ENCODE results near the gene MAP2.

The MAP2 gene

GRCh38 chr2:209536363-209536762 is 112.5 kb downstream of the MAP2 start:
- Histone ChIP-seq H3K4me3 (ENCODE audit: low read length in 2 of 2) (no peak overlapping the region), H3K36me3 (replicated peaks in 1 of 2; ENCODE audit: control insufficient read depth in 2 of 2, insufficient read depth in 2 of 2, low read length in 2 of 2) (peaks cover 0 to 3% of the 10 kb centered on the region in 2 donors), H3K14ac (ENCODE audit: low read length) (no peak overlapping the region), H3K27ac (replicated peaks; ENCODE audit: low read length) (no peak overlapping the region), H4K8ac (ENCODE audit: low read depth, low read length) (no peak overlapping the region), H3K4ac (ENCODE audit: low read length) (no peak overlapping the region), H3K27me3 (ENCODE audit: control insufficient read depth in 3 of 3, insufficient read depth in 3 of 3, low read depth in 1 of 3, low read length in 3 of 3) (no peaks in the 10 kb centered on the region), H2BK5ac (ENCODE audit: low read length) (no peak overlapping the region), H3K4me2 (ENCODE audit: insufficient read depth, low read length, poor library complexity, severe bottlenecking) (no peak overlapping the region), H3K9ac (ENCODE audit: low read depth, low read length, poor library complexity) (no peak overlapping the region), H2BK15ac (ENCODE audit: low read length) (no peak overlapping the region), H3K4me1 (ENCODE audit: control insufficient read depth in 2 of 2, insufficient read depth in 1 of 2, low read depth in 1 of 2, low read length in 2 of 2) (no peaks in the 10 kb centered on the region), H4K91ac (ENCODE audit: low read depth, low read length, poor library complexity) (no peak overlapping the region), H3K23ac (ENCODE audit: low read depth, low read length, poor library complexity) (no peak overlapping the region), H3K79me1 (ENCODE audit: low read depth, low read length) (no peaks in the 10 kb centered on the region), H3K18ac (ENCODE audit: low read length) (no peak overlapping the region), H2AK5ac (ENCODE audit: low read depth, low read length) (no peak overlapping the region), H2BK12ac (ENCODE audit: low read length) (no peak overlapping the region), H2AFZ (ENCODE audit: low read length) (no peak overlapping the region), H3K9me3 (replicated peaks in 1 of 2; ENCODE audit: control insufficient read depth in 2 of 2, insufficient read depth in 1 of 2, low read depth in 1 of 2, low read length in 2 of 2) (peaks cover 4 to 6% of the 10 kb centered on the region in 2 donors), H2BK120ac (ENCODE audit: low read depth, low read length) (no peak overlapping the region)
- no CpG with 5 or more reads among the region's 2 CpGs for WGBS, 2 donors (ENCODE audit: extremely low coverage in 2 of 2, insufficient read length in 2 of 2, insufficient replicate concordance in 1 of 2)
- DNase-seq (ENCODE audit: low spot score), result no peak

GRCh38 chr2:209547726-209548125 is 123.9 kb downstream of the MAP2 start:
- no peak overlapping the region for H2BK5ac ChIP-seq (ENCODE audit: low read length)
- no peaks in the 10 kb centered on the region for H3K36me3 ChIP-seq (replicated peaks in 1 of 2; ENCODE audit: control insufficient read depth in 2 of 2, insufficient read depth in 2 of 2, low read length in 2 of 2)
- no peak overlapping the region for H3K23ac ChIP-seq (ENCODE audit: low read depth, low read length, poor library complexity)
- H2BK120ac ChIP-seq (ENCODE audit: low read depth, low read length), result no peak overlapping the region
- H3K79me1 ChIP-seq (ENCODE audit: low read depth, low read length), result peaks cover 1% of the 10 kb centered on the region
- H2BK12ac ChIP-seq (ENCODE audit: low read length), result no peak overlapping the region
- H2AK5ac ChIP-seq (ENCODE audit: low read depth, low read length), result no peak overlapping the region
- no peaks in the 10 kb centered on the region for H3K27me3 ChIP-seq (ENCODE audit: control insufficient read depth in 3 of 3, insufficient read depth in 3 of 3, low read depth in 1 of 3, low read length in 3 of 3)
- H3K9me3 ChIP-seq (replicated peaks in 1 of 2; ENCODE audit: control insufficient read depth in 2 of 2, insufficient read depth in 1 of 2, low read depth in 1 of 2, low read length in 2 of 2), result peaks cover 0 to 3% of the 10 kb centered on the region in 2 donors
- H3K4me3 ChIP-seq (ENCODE audit: low read length in 2 of 2), result no peak overlapping the region
- no CpG with 5 or more reads among the region's 1 CpG for WGBS, 2 donors (ENCODE audit: extremely low coverage in 2 of 2, insufficient read length in 2 of 2, insufficient replicate concordance in 1 of 2)
- no peak for DNase-seq (ENCODE audit: low spot score)
- H3K9ac ChIP-seq (ENCODE audit: low read depth, low read length, poor library complexity), result no peak overlapping the region
- H3K4ac ChIP-seq (ENCODE audit: low read length), result no peak overlapping the region
- no peak overlapping the region for H3K27ac ChIP-seq (replicated peaks; ENCODE audit: low read length)
- no peak overlapping the region for H4K91ac ChIP-seq (ENCODE audit: low read depth, low read length, poor library complexity)
- no peak overlapping the region for H2BK15ac ChIP-seq (ENCODE audit: low read length)
- H2AFZ ChIP-seq (ENCODE audit: low read length), result no peak overlapping the region
- H3K4me2 ChIP-seq (ENCODE audit: insufficient read depth, low read length, poor library complexity, severe bottlenecking), result no peak overlapping the region
- no peak overlapping the region for H4K8ac ChIP-seq (ENCODE audit: low read depth, low read length)
- H3K14ac ChIP-seq (ENCODE audit: low read length), result no peak overlapping the region
- peaks cover 0 to 1% of the 10 kb centered on the region in 2 donors for H3K4me1 ChIP-seq (ENCODE audit: control insufficient read depth in 2 of 2, insufficient read depth in 1 of 2, low read depth in 1 of 2, low read length in 2 of 2)
- H3K18ac ChIP-seq (ENCODE audit: low read length), result no peak overlapping the region

DNA sequence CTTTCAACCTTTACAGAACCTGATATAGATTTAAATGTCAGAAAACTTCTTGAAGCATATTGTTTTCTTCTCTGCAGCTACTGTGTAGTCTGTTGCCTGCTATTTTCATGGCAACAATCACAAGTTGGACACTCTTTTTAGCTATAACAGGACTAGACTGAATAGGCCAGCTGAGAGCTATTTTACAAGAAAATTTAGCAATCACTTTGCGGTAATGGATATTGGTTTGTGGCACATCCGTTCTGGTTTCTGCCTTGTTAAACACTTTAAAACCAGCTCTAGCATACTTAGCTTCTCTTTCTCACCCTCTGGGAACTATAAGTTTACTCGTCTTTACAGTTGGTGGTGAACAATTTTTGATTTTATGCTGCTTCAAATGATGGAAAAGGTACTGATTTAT is 125.7 kb downstream of the MAP2 start:
- Histone ChIP-seq H3K36me3 (replicated peaks in 1 of 2; ENCODE audit: control insufficient read depth in 2 of 2, insufficient read depth in 2 of 2, low read length in 2 of 2) (no peaks in the 10 kb centered on the region), H3K4me1 (ENCODE audit: control insufficient read depth in 2 of 2, insufficient read depth in 1 of 2, low read depth in 1 of 2, low read length in 2 of 2) (peaks cover 0 to 7% of the 10 kb centered on the region in 2 donors), H3K79me1 (ENCODE audit: low read depth, low read length) (peaks cover 1% of the 10 kb centered on the region), H3K18ac (ENCODE audit: low read length) (no peak overlapping the region), H4K91ac (ENCODE audit: low read depth, low read length, poor library complexity) (no peak overlapping the region), H3K27me3 (ENCODE audit: control insufficient read depth in 3 of 3, insufficient read depth in 3 of 3, low read depth in 1 of 3, low read length in 3 of 3) (no peaks in the 10 kb centered on the region), H2AK5ac (ENCODE audit: low read depth, low read length) (no peak overlapping the region), H3K4me3 (ENCODE audit: low read length in 2 of 2) (no peak overlapping the region), H3K9ac (ENCODE audit: low read depth, low read length, poor library complexity) (no peak overlapping the region), H3K4ac (ENCODE audit: low read length) (no peak overlapping the region), H2BK12ac (ENCODE audit: low read length) (no peak overlapping the region), H4K8ac (ENCODE audit: low read depth, low read length) (no peak overlapping the region), H3K4me2 (ENCODE audit: insufficient read depth, low read length, poor library complexity, severe bottlenecking) (no peak overlapping the region), H3K27ac (replicated peaks; ENCODE audit: low read length) (no peak overlapping the region), H2AFZ (ENCODE audit: low read length) (no peak overlapping the region), H2BK120ac (ENCODE audit: low read depth, low read length) (no peak overlapping the region), H3K14ac (ENCODE audit: low read length) (no peak overlapping the region), H3K9me3 (replicated peaks in 1 of 2; ENCODE audit: control insufficient read depth in 2 of 2, insufficient read depth in 1 of 2, low read depth in 1 of 2, low read length in 2 of 2) (no peaks in the 10 kb centered on the region), H2BK5ac (ENCODE audit: low read length) (no peak overlapping the region), H3K23ac (ENCODE audit: low read depth, low read length, poor library complexity) (no peak overlapping the region), H2BK15ac (ENCODE audit: low read length) (no peak overlapping the region)
- no peak for DNase-seq (ENCODE audit: low spot score)
- no CpG with 5 or more reads among the region's 3 CpGs for WGBS, 2 donors (ENCODE audit: extremely low coverage in 2 of 2, insufficient read length in 2 of 2, insufficient replicate concordance in 1 of 2)

GRCh38 chr2:209553913-209554312 is 130.1 kb downstream of the MAP2 start:
- Histone ChIP-seq H3K9ac (ENCODE audit: low read depth, low read length, poor library complexity) (no peak overlapping the region), H3K4me2 (ENCODE audit: insufficient read depth, low read length, poor library complexity, severe bottlenecking) (no peak overlapping the region), H2BK12ac (ENCODE audit: low read length) (no peak overlapping the region), H2BK15ac (ENCODE audit: low read length) (no peak overlapping the region), H3K27ac (replicated peaks; ENCODE audit: low read length) (no peak overlapping the region), H4K8ac (ENCODE audit: low read depth, low read length) (no peak overlapping the region), H3K18ac (ENCODE audit: low read length) (no peak overlapping the region), H3K4me3 (ENCODE audit: low read length in 2 of 2) (no peak overlapping the region), H2AK5ac (ENCODE audit: low read depth, low read length) (no peak overlapping the region), H3K23ac (ENCODE audit: low read depth, low read length, poor library complexity) (no peak overlapping the region), H2BK5ac (ENCODE audit: low read length) (no peak overlapping the region), H3K36me3 (replicated peaks in 1 of 2; ENCODE audit: control insufficient read depth in 2 of 2, insufficient read depth in 2 of 2, low read length in 2 of 2) (peaks cover 0 to 2% of the 10 kb centered on the region in 2 donors), H3K4ac (ENCODE audit: low read length) (no peak overlapping the region), H2BK120ac (ENCODE audit: low read depth, low read length) (no peak overlapping the region), H4K91ac (ENCODE audit: low read depth, low read length, poor library complexity) (no peak overlapping the region), H3K9me3 (replicated peaks in 1 of 2; ENCODE audit: control insufficient read depth in 2 of 2, insufficient read depth in 1 of 2, low read depth in 1 of 2, low read length in 2 of 2) (no peaks in the 10 kb centered on the region), H2AFZ (ENCODE audit: low read length) (no peak overlapping the region), H3K27me3 (ENCODE audit: control insufficient read depth in 3 of 3, insufficient read depth in 3 of 3, low read depth in 1 of 3, low read length in 3 of 3) (no peaks in the 10 kb centered on the region), H3K4me1 (ENCODE audit: control insufficient read depth in 2 of 2, insufficient read depth in 1 of 2, low read depth in 1 of 2, low read length in 2 of 2) (peaks cover 0 to 6% of the 10 kb centered on the region in 2 donors), H3K14ac (ENCODE audit: low read length) (no peak overlapping the region), H3K79me1 (ENCODE audit: low read depth, low read length) (peaks cover 2% of the 10 kb centered on the region)
- no CpG with 5 or more reads among the region's 3 CpGs for WGBS, 2 donors (ENCODE audit: extremely low coverage in 2 of 2, insufficient read length in 2 of 2, insufficient replicate concordance in 1 of 2)
- DNase-seq (ENCODE audit: low spot score), result no peak
